HG03064 (cell line): ENCODE results near the gene ARFGAP3.
A peak's percentile ranks its signal among the peaks of the same experiment; 100 is the strongest.
"Not testable (repeated sequence)": the region's sequence is repeated elsewhere in the genome, so short reads cannot be mapped to it uniquely, and the experiment has no call there.

Experiments
- ATAC-seq: cut with Tn5 transposase; IDR thresholded peaks from one replicate; pipeline ENCODE4 v1.9.1; 2021; ENCODE audit warnings: low read depth; ENCODE audit not compliant: unreplicated experiment

The ARFGAP3 gene

DNA sequence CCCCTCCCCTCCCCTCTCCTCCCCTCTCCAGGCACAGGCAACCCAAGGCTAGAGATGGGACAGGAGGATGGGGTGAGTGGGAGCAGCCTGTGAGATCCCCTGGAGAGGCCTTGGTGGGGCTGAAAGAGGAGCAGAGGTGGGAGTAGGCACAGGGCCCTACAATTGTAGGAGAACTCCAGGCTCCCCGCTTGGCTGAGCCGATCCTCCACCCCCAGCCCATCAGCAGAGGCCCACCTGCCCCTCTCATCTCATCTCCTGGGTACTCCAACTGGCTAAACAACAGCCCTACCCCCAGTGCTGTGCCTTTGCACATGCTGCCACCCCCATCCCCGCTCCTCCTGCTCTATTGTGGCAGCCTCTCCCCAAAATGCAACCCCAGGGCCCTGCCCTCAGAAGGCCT, 84.4 kb downstream of the ARFGAP3 start:
- no peak for ATAC-seq

DNA sequence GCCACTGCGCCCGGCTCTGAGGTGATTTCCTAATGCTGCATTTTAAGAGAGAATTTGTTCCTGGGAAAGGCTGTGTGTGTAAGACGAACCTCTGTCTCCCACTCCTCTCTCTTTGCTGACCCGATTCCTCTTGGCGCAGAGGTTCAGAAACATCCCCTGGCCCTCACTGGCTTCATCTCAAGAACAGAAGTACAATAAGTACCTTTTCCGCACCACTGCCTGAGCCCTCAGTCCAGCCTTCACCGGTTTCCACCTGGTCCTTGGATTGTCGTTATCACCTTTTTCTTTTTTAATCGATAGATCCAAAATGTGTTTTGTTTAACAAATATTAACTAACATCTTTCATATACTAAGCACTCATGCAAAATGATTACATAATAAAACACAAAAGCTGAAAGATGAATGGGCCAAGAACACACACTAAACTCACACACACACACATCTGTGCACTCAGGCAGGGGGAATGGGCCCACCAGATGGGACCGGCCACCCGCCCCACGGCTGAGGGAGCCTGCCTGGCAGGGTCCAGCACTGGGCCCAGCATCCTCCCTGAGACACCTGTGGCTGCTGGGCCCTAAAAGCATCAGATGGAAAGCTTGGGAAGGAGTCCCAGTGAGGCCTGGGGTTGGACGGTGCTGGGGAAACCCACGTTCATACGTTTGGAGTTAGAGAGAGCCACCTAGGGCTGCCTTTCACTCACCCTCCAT, 86.0 kb downstream of the ARFGAP3 start:
- ATAC-seq: no peak

DNA sequence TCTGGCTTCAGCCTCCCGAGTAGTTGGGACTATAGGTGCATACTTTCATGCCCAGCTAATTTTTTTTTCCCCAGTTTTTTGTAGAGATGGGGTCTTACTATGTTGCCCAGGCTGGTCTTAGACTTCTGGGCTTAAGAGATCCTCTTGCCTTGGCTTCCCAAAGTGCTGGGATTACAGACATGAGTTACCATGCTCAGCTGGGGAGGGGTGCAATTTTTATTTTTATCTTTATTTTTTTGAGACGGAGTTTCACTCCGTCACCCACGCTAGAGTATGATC, 86.7 kb downstream of the ARFGAP3 start:
- ATAC-seq: no peak

GRCh38 chr22:42769574-42770447, 87.3 kb downstream of the ARFGAP3 start:
- ATAC-seq: peak; percentile 68

DNA sequence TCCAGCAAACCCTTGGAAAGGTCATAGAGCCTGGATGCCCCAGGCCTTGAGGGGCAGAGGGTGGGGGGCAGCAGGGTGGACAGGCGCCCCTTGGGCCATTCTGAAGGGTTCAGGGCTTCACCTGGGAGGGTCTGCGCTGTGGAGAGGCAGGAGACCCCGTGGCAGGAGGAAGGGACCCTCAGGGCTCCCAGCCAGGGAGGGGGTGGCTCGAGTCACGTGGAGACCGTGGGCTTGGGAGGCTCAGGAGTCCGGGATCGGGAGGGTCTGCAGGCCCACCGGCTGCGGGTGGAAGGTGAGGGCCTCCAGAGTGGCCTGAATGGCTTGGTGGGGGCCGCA, 87.9 kb downstream of the ARFGAP3 start:
- ATAC-seq: no peak

- ATAC-seq: no peak
Observed at GRCh38 chr22:42768385-42769035, 88.6 kb downstream of the ARFGAP3 start.

- no peak for ATAC-seq
Observed at GRCh38 chr22:42766860-42767259, 90.2 kb downstream of the ARFGAP3 start.

GRCh38 chr22:42764895-42765363, 92.1 kb downstream of the ARFGAP3 start:
- ATAC-seq: no peak

- no peak for ATAC-seq
Observed at GRCh38 chr22:42763965-42764480, 93.0 kb downstream of the ARFGAP3 start.

DNA sequence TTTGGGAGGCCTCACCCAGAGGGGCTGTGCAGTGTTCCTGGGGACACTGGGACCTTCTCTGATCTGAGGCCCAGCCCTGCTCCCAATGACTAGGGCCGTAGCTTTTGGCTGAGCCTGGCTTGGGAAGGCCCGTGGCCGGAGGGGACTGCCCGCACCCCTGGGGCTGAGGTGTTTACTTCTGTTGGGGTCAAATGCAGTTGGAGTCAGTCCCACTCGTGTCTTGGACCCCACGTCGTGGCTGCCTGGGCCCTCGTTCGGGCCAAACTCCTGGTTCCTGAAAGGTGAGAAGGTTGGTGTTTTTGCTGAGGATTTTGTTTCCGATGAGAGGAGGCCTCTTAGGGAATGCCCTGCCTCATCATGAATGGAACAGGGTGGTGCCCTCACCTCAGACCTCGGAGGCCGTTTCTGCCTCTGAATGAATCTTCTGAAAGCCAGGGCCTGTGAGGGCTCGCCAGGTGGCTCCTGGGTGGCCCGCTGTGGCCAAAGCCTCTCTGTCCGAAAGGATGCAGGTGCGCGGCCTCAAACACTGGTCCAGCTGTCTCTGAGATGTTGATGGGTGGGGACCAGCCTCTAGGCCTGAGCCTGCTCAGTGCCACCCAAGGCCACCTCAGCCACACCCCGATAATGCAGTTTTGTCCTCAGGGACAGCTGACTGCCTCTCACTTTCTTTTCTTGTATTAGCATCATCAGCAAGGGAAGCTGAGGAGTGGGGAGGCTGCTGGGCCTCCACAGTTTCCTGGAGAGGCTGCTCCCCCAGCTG, 96.1 kb downstream of the ARFGAP3 start:
- ATAC-seq: no peak

- ATAC-seq: no peak
Observed at GRCh38 chr22:42758931-42759629, 98.0 kb downstream of the ARFGAP3 start.

- ATAC-seq: not testable (repeated sequence)
Observed at GRCh38 chr22:42755553-42755952, 101.5 kb downstream of the ARFGAP3 start.

GRCh38 chr22:42755121-42755520, 102.0 kb downstream of the ARFGAP3 start:
- ATAC-seq: not testable (repeated sequence)

- ATAC-seq: no peak
Observed at GRCh38 chr22:42754658-42755057, 102.4 kb downstream of the ARFGAP3 start.

DNA sequence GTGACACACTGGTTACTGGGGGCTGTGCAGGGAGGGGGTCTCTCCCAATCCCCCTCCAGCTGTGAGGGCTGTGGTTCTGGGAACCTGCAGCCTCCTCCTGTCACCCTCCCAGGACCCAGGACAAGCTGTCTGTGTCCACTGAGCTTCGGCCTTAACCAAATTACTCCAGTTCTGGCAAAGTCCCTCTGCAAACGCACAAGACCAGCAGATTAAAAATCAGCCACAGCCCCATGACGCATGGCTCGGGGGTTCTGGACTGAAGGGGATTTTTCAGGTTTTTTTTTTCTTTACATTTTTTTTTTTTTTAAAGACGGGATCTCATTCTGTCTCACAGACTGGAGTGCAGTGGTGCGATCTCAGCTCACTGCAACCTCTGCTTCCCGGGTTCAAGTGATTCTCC, 104.2 kb downstream of the ARFGAP3 start:
- ATAC-seq: no peak

GRCh38 chr22:42752230-42752746, 104.8 kb downstream of the ARFGAP3 start:
- no peak for ATAC-seq

DNA sequence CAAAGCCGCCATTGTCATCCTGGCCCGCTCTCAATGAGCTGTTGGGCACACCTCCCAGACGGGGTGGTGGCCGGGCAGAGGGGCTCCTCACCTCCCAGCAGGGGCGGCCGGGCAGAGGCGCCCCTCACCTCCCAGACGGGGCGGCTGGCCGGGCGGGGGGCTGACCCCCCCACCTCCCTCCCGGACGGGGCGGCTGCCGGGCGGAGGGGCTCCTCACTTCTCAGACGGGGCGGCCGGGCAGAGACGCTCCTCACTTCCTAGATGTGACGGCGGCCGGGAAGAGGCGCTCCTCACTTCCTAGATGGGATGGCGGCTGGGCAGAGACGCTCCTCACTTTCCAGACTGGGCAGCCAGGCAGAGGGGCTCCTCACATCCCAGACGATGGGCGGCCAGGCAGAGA, 106.7 kb downstream of the ARFGAP3 start:
- ATAC-seq: not testable (repeated sequence)

DNA sequence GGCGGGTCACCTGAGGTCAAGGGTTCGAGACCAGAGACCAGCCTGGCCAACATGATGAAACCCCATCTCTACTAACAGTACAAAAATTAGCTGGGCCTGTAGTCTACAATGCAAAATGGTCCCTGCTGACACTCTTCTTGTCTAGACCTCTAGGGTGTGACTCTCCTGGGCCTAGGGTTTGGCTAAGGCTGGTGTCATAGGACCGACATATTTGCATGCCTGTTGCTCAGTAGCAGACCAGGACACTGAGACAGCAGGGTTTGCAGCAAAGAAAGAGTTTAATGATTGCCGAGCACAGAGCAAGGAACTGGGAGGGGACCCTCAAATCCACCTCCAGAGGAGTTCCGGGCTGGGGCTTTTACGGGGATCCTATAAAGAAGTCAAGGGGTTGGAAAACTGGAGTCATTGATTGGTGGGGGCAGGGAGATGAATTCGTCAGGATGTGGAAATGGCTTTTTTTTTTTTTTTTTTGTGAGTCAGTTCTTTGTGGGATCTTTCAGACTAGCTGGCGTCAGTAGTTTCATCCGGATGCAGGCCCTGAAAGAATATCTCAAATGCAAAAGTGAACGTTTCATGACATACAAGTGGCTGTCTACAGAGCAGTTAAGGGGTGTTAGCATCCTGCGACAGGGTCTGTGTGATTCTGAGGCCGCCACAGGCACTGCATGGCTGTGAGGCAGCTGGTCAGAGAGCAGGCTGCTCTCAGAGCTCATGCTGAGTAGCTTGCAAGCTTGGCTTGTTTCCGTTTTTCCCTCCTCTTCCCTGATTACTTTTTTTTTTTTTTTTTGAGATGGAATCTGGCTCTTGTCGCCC, 109.2 kb downstream of the ARFGAP3 start:
- no peak for ATAC-seq
